WTC11 (cell line): ENCODE measurements around the gene CLP1. TPM values are rescaled to one million over a fixed set of nuclear protein-coding genes. Genes with fewer than 3 reads are reported as not detected.
A peak's percentile ranks its signal among the peaks of the same experiment; 100 is the strongest.

Experiments
- ATAC-seq: fragments of 200-7000 bp; cut with Tn5 transposase; 2 replicates; pipeline ENCODE4 v1.10.0; 2021; ENCODE audit warnings: mild to moderate bottlenecking, moderate library complexity
- CTCF ChIA-PET: fragments of 300-600 bp; sonication (Branson Sonifier 250); formaldehyde crosslinking; loops from one replicate; lab custom pipeline; 2021; ENCODE audit warnings: antibody characterized with exemption; lab: Charles Lee
- POLR2A ChIA-PET: fragments of 350-600 bp; sonication (Branson Sonifier 250); formaldehyde crosslinking; loops from one replicate; lab custom pipeline; 2021; ENCODE audit warnings: antibody characterized with exemption; lab: Charles Lee
- DNase-seq: peaks from one replicate; pipeline ENCODE4 v3.0.0; 2021; ENCODE audit warnings: low spot score
- H3K27ac Mint-ChIP-seq: 2 replicates; pipeline ENCODE4 v1.8.0; 2021; ENCODE audit warnings: mixed read lengths
- H3K27me3 Mint-ChIP-seq: 2 replicates; pipeline ENCODE4 v1.8.0; 2021; ENCODE audit warnings: low read depth, mild to moderate bottlenecking, moderate library complexity, mixed read lengths
- H3K36me3 Mint-ChIP-seq: 2 replicates; pipeline ENCODE4 v1.8.0; 2021; ENCODE audit warnings: mixed read lengths
- H3K4me1 Mint-ChIP-seq: 2 replicates; pipeline ENCODE4 v1.8.0; 2022; ENCODE audit warnings: mixed read lengths
- H3K4me3 Mint-ChIP-seq: 2 replicates; pipeline ENCODE4 v1.8.0; 2021; ENCODE audit warnings: mild to moderate bottlenecking, moderate library complexity, mixed read lengths
- H3K9me3 Mint-ChIP-seq: 2 replicates; pipeline ENCODE4 v1.8.0; 2021; ENCODE audit warnings: mixed read lengths
- CREB1 ChIP-seq: sonication (generic); formaldehyde crosslinking; IDR thresholded peaks from 2 replicates; pipeline ENCODE4 v1.8.0; 2023; ENCODE audit warnings: mild to moderate bottlenecking, missing genetic modification reagents
- ELF4 ChIP-seq: sonication (generic); formaldehyde crosslinking; IDR thresholded peaks from 2 replicates; pipeline ENCODE4 v1.8.1; 2022; ENCODE audit warnings: low read depth, mild to moderate bottlenecking, moderate library complexity, missing genetic modification reagents
- ESRRA ChIP-seq: sonication (generic); formaldehyde crosslinking; IDR thresholded peaks from 2 replicates; pipeline ENCODE4 v1.8.1; 2022; ENCODE audit warnings: mild to moderate bottlenecking, missing genetic modification reagents, borderline replicate concordance
- FOXJ3 ChIP-seq: sonication (generic); formaldehyde crosslinking; IDR thresholded peaks from 2 replicates; pipeline ENCODE4 v1.9.0; 2021; ENCODE audit warnings: missing genetic modification reagents, mild to moderate bottlenecking, borderline replicate concordance
- GTF2I ChIP-seq: fragments of 250-450 bp; sonication (Bioruptor Pico); conservative IDR thresholded peaks from 2 replicates; pipeline ENCODE4 v1.4.0; 2021; ENCODE audit warnings: mild to moderate bottlenecking
- MXD4 ChIP-seq: fragments of 250-450 bp; sonication (Bioruptor Pico); IDR thresholded peaks from 2 replicates; pipeline ENCODE4 v1.8.0; 2021; ENCODE audit warnings: mild to moderate bottlenecking, moderate library complexity, borderline replicate concordance
- NFATC4 ChIP-seq: fragments of 250-450 bp; sonication (Bioruptor Pico); IDR thresholded peaks from 2 replicates; pipeline ENCODE4 v1.9.0; 2021; ENCODE audit warnings: mild to moderate bottlenecking
- NFE2L1 ChIP-seq: sonication (generic); formaldehyde crosslinking; IDR thresholded peaks from 2 replicates; pipeline ENCODE4 v1.8.1; 2023; ENCODE audit warnings: missing genetic modification reagents
- NR3C1 ChIP-seq: sonication (generic); formaldehyde crosslinking; conservative IDR thresholded peaks from 2 replicates; pipeline ENCODE4 v1.8.1; 2023; ENCODE audit warnings: low read depth, mild to moderate bottlenecking, missing genetic modification reagents
- RELA ChIP-seq: sonication (generic); formaldehyde crosslinking; IDR thresholded peaks from 2 replicates; pipeline ENCODE4 v1.8.1; 2022; ENCODE audit warnings: missing genetic modification reagents, mild to moderate bottlenecking, borderline replicate concordance
- SMAD4 ChIP-seq: sonication (generic); formaldehyde crosslinking; IDR thresholded peaks from 2 replicates; pipeline ENCODE4 v1.8.0; 2022; ENCODE audit warnings: mild to moderate bottlenecking, missing genetic modification reagents
- ZBTB21 ChIP-seq: sonication (generic); formaldehyde crosslinking; IDR thresholded peaks from 2 replicates; pipeline ENCODE4 v1.8.1; 2023; ENCODE audit warnings: mild to moderate bottlenecking, missing genetic modification reagents, borderline replicate concordance
- ZNF121 ChIP-seq: sonication (generic); formaldehyde crosslinking; IDR thresholded peaks from 2 replicates; pipeline ENCODE4 v1.8.0; 2023; ENCODE audit warnings: missing genetic modification reagents
- ZNF138 ChIP-seq: sonication (generic); formaldehyde crosslinking; conservative IDR thresholded peaks from 2 replicates; pipeline ENCODE4 v1.8.1; 2022; ENCODE audit warnings: mild to moderate bottlenecking, moderate library complexity, missing genetic modification reagents
- ZNF423 ChIP-seq: fragments of 250-450 bp; sonication (Bioruptor Pico); IDR thresholded peaks from 2 replicates; pipeline ENCODE4 v2.1.2; 2022; ENCODE audit warnings: mild to moderate bottlenecking, moderate library complexity
- ZNF671 ChIP-seq: fragments of 250-450 bp; sonication (Bioruptor Pico); IDR thresholded peaks from 2 replicates; pipeline ENCODE4 v1.8.0; 2021; ENCODE audit warnings: mild to moderate bottlenecking
- total RNA-seq: library from RNA; stranded (reverse); gene quantifications from 3 replicates; pipeline ENCODE4 v1.2.3, GENCODE V29; 2021
- TF ChIP-seq, protein P1 (sequence below): sonication (generic); formaldehyde crosslinking; conservative IDR thresholded peaks from 2 replicates; pipeline ENCODE4 v1.8.1; 2022; ENCODE audit warnings: mild to moderate bottlenecking, missing genetic modification reagents
- TF ChIP-seq, protein P2 (sequence below): fragments of 250-450 bp; sonication (Bioruptor Pico); IDR thresholded peaks from 2 replicates; pipeline ENCODE4 v2.1.2; 2022; ENCODE audit warnings: mild to moderate bottlenecking, moderate library complexity
- TF ChIP-seq, protein P3 (sequence below): fragments of 250-450 bp; sonication (Bioruptor Pico); IDR thresholded peaks from 2 replicates; pipeline ENCODE4 v1.9.0; 2021; ENCODE audit warnings: mild to moderate bottlenecking
- TF ChIP-seq, protein P4 (sequence below): fragments of 250-450 bp; sonication (Bioruptor Pico); IDR thresholded peaks from 2 replicates; pipeline ENCODE4 v1.8.0; 2021; ENCODE audit warnings: mild to moderate bottlenecking
- TF ChIP-seq, protein P5 (sequence below): sonication (generic); formaldehyde crosslinking; IDR thresholded peaks from 2 replicates; pipeline ENCODE4 v1.8.1; 2023; ENCODE audit warnings: mild to moderate bottlenecking, moderate library complexity, missing genetic modification reagents
- TF ChIP-seq, protein P6 (sequence below): sonication (generic); formaldehyde crosslinking; IDR thresholded peaks from 2 replicates; pipeline ENCODE4 v1.8.0; 2023; ENCODE audit warnings: missing genetic modification reagents
- TF ChIP-seq, protein P7 (sequence below): sonication (generic); formaldehyde crosslinking; IDR thresholded peaks from 2 replicates; pipeline ENCODE4 v1.8.1; 2023; ENCODE audit warnings: mild to moderate bottlenecking, missing genetic modification reagents
- TF ChIP-seq, protein P8 (sequence below): sonication (generic); formaldehyde crosslinking; IDR thresholded peaks from 2 replicates; pipeline ENCODE4 v1.8.1; 2022; ENCODE audit warnings: low read depth, mild to moderate bottlenecking, moderate library complexity, missing genetic modification reagents, borderline replicate concordance

CLP1 gene
- total RNA-seq, 1 experiment from 2014 or later, result 26.3 TPM

DNA sequence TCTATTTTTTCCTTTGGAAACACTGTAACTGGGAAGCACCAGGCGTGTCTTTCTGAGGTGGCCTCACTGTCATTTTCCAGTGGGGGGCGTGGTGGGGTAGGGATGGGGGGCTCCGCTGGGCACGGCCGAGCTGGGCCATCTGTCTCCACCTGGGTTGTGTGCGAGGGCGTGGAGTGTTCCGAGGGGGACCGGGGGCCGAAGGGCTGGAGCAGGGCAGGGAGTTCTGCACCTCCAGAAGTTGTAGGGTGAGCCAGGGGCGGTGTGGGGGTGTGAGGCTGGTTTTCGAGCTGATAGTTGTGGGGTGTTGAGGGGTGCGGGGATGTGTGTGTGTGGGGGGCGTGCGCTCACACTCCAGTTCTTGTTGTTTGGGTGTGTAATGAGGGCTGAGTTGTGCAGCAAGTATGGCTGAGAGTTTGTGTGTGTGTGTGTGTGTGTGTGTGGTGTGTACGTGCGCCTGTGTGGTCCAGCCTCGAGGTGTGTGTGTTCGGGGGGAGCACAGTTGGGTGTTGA lies 18.7 kb upstream of the CLP1 start (continued):
- TF ChIP-seq, protein P1, sequence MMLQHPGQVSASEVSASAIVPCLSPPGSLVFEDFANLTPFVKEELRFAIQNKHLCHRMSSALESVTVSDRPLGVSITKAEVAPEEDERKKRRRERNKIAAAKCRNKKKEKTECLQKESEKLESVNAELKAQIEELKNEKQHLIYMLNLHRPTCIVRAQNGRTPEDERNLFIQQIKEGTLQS (CRISPR knock-in tag), result no peak
- no peak for TF ChIP-seq FOXJ3
- TF ChIP-seq, protein P2, sequence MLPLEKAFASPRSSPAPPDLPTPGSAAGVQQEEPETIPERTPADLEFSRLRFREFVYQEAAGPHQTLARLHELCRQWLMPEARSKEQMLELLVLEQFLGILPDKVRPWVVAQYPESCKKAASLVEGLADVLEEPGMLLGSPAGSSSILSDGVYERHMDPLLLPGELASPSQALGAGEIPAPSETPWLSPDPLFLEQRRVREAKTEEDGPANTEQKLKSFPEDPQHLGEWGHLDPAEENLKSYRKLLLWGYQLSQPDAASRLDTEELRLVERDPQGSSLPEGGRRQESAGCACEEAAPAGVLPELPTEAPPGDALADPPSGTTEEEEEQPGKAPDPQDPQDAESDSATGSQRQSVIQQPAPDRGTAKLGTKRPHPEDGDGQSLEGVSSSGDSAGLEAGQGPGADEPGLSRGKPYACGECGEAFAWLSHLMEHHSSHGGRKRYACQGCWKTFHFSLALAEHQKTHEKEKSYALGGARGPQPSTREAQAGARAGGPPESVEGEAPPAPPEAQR (CRISPR knock-in tag), result no peak
- TF ChIP-seq, protein P3, sequence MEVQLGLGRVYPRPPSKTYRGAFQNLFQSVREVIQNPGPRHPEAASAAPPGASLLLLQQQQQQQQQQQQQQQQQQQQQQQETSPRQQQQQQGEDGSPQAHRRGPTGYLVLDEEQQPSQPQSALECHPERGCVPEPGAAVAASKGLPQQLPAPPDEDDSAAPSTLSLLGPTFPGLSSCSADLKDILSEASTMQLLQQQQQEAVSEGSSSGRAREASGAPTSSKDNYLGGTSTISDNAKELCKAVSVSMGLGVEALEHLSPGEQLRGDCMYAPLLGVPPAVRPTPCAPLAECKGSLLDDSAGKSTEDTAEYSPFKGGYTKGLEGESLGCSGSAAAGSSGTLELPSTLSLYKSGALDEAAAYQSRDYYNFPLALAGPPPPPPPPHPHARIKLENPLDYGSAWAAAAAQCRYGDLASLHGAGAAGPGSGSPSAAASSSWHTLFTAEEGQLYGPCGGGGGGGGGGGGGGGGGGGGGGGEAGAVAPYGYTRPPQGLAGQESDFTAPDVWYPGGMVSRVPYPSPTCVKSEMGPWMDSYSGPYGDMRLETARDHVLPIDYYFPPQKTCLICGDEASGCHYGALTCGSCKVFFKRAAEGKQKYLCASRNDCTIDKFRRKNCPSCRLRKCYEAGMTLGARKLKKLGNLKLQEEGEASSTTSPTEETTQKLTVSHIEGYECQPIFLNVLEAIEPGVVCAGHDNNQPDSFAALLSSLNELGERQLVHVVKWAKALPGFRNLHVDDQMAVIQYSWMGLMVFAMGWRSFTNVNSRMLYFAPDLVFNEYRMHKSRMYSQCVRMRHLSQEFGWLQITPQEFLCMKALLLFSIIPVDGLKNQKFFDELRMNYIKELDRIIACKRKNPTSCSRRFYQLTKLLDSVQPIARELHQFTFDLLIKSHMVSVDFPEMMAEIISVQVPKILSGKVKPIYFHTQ (CRISPR knock-in tag), result no peak; the same call in 1 of the 2 replicates
- no peak for TF ChIP-seq ZNF121
- TF ChIP-seq ESRRA, result no peak
- TF ChIP-seq, protein P4, sequence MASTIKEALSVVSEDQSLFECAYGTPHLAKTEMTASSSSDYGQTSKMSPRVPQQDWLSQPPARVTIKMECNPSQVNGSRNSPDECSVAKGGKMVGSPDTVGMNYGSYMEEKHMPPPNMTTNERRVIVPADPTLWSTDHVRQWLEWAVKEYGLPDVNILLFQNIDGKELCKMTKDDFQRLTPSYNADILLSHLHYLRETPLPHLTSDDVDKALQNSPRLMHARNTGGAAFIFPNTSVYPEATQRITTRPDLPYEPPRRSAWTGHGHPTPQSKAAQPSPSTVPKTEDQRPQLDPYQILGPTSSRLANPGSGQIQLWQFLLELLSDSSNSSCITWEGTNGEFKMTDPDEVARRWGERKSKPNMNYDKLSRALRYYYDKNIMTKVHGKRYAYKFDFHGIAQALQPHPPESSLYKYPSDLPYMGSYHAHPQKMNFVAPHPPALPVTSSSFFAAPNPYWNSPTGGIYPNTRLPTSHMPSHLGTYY, result 0 out of 2 replicates have a peak, but pooled peaks have one; percentile 63
- TF ChIP-seq, protein P5, sequence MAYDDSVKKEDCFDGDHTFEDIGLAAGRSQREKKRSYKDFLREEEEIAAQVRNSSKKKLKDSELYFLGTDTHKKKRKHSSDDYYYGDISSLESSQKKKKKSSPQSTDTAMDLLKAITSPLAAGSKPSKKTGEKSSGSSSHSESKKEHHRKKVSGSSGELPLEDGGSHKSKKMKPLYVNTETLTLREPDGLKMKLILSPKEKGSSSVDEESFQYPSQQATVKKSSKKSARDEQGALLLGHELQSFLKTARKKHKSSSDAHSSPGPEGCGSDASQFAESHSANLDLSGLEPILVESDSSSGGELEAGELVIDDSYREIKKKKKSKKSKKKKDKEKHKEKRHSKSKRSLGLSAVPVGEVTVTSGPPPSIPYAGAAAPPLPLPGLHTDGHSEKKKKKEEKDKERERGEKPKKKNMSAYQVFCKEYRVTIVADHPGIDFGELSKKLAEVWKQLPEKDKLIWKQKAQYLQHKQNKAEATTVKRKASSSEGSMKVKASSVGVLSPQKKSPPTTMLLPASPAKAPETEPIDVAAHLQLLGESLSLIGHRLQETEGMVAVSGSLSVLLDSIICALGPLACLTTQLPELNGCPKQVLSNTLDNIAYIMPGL (CRISPR knock-in tag), result peak; percentile 11; the same call in 1 of the 2 replicates
- no peak for TF ChIP-seq ZNF138 (CRISPR knock-in tag)
- no peak for TF ChIP-seq ZNF423
- peak; percentile 74; the same call in 1 of the 2 replicates for TF ChIP-seq NFE2L1
- no peak for TF ChIP-seq NR3C1 (CRISPR knock-in tag)
- TF ChIP-seq SMAD4 (CRISPR knock-in tag), result no peak
- TF ChIP-seq CREB1, result peak; percentile 21; the same call in 1 of the 2 replicates
- peak; percentile 65; the same call in 1 of the 2 replicates for TF ChIP-seq ZNF671 (CRISPR knock-in tag)
- peak; percentile 72; the same call in 1 of the 2 replicates for TF ChIP-seq NFATC4 (CRISPR knock-in tag)
- TF ChIP-seq MXD4 (CRISPR knock-in tag), result no peak
- TF ChIP-seq, protein P6, sequence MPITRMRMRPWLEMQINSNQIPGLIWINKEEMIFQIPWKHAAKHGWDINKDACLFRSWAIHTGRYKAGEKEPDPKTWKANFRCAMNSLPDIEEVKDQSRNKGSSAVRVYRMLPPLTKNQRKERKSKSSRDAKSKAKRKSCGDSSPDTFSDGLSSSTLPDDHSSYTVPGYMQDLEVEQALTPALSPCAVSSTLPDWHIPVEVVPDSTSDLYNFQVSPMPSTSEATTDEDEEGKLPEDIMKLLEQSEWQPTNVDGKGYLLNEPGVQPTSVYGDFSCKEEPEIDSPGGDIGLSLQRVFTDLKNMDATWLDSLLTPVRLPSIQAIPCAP, result no peak

DNA sequence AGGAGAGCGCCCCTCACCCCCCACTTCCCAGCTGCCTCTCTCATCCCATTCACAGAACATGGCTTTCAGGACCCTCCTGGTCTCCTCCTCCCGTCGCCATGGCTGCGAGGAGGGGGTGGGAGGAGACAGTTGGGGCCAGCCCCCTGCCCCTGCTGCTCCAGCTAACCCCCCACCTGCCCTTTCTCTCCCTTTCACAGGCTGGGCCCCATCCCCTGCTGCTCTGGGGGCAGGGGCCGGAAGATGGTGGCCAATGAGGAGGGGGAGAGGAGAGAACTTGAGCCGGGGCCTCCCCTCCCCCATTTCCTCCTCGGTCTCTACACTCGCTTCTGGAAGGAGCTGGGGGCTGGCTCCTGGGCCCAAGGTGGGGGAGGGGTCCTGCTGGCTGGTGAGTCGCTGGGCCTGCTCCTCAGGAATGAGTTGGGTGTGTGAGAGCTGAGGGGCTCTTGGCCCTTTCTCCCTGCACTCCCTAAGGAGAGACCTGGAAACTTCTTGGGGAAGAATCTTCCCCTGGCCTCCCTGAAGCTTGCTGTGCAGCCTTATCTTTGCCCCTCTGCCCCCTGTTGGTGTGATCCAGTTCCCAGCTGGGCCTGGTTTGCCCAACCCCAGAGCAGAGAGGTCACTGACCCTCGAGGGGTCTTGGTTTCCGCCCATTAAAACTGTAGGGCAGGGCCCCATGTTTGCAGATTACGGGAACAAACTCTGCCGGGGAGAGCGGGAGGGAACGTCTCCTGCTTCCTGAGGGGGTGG lies 18.1 kb upstream of the CLP1 start:
- Mint-ChIP-seq H3K27ac (peak overlapping the region; percentile 99), H3K27me3 (peaks cover 6% of the 10 kb centered on the region), H3K9me3 (no peaks in the 10 kb centered on the region), H3K4me1 (peaks cover 61% of the 10 kb centered on the region), H3K36me3 (peaks cover 39% of the 10 kb centered on the region), H3K4me3 (peak overlapping the region; percentile 96)
- POLR2A ChIA-PET, result interaction anchor here (0.6 to 6.6 kb wide), 28 partner anchors 9 to 315 kb away, joined by 3 to 115 read pairs (median 4); partner anchors contain the start of genes CTNND1, MED19, SELENOH and SERPING1
- ATAC-seq, result peak; percentile 79
- CTCF ChIA-PET, result interaction anchor here (0.7 to 7.6 kb wide), 24 partner anchors 8 to 884 kb away, joined by 3 to 363 read pairs (median 4); partner anchors contain the start of genes RTN4RL2, SERPING1, SLC43A1 and UBE2L6
- DNase-seq, result peak; percentile 97
- TF ChIP-seq RELA (no peak), ZBTB21 (CRISPR knock-in tag) (peak; percentile 42; the same call in 1 of the 2 replicates), CREB1 (no peak), GTF2I (CRISPR knock-in tag) (no peak), ELF4 (CRISPR knock-in tag) (0 out of 2 replicates have a peak, but pooled peaks have one; percentile 54)
- TF ChIP-seq, protein P7, sequence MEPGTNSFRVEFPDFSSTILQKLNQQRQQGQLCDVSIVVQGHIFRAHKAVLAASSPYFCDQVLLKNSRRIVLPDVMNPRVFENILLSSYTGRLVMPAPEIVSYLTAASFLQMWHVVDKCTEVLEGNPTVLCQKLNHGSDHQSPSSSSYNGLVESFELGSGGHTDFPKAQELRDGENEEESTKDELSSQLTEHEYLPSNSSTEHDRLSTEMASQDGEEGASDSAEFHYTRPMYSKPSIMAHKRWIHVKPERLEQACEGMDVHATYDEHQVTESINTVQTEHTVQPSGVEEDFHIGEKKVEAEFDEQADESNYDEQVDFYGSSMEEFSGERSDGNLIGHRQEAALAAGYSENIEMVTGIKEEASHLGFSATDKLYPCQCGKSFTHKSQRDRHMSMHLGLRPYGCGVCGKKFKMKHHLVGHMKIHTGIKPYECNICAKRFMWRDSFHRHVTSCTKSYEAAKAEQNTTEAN (CRISPR knock-in tag), result peak; percentile 98
- TF ChIP-seq, protein P8, sequence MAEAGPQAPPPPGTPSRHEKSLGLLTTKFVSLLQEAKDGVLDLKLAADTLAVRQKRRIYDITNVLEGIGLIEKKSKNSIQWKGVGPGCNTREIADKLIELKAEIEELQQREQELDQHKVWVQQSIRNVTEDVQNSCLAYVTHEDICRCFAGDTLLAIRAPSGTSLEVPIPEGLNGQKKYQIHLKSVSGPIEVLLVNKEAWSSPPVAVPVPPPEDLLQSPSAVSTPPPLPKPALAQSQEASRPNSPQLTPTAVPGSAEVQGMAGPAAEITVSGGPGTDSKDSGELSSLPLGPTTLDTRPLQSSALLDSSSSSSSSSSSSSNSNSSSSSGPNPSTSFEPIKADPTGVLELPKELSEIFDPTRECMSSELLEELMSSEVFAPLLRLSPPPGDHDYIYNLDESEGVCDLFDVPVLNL (CRISPR knock-in tag), result no peak
